Tibial artery (tissue), 4 donors: Measurements from ENCODE around the gene RAB40C.

Source experiments
- DNase-seq, 2 donors: peaks; one replicate each; pipeline ENCODE4 v3.0.0-alpha.2; 2019
- H3K27ac ChIP-seq, 2 donors: fragments of 200-600 bp; sonication (generic) in 1 of 2; 1 replicate in 1 of 2; 2 replicates in 1 of 2; pipeline ENCODE4 v1.5.1; 2018 to 2019; ENCODE audit warnings: mild to moderate bottlenecking in 1 of 2
- H3K27me3 ChIP-seq, 2 donors: fragments of 200-600 bp; sonication (generic) in 1 of 2; one replicate each; pipeline versions ENCODE4 v1.5.1 to v1.6.0; 2016 to 2019
- H3K36me3 ChIP-seq, 3 donors: fragments of 200-600 bp; sonication (generic) in 2 of 3; one replicate each; pipeline ENCODE4 v1.5.1; 2016 to 2019; ENCODE audit warnings: mild to moderate bottlenecking in 2 of 3
- H3K4me1 ChIP-seq, 4 donors: fragments of 200-600 bp; sonication (generic) in 2 of 4; 1 replicate in 3 of 4; 2 replicates in 1 of 4; pipeline ENCODE4 v1.5.1; 2016 to 2019
- H3K4me3 ChIP-seq, 2 donors: fragments of 200-600 bp; sonication (generic) in 1 of 2; 1 replicate in 1 of 2; 2 replicates in 1 of 2; pipeline ENCODE4 v1.5.1; 2018 to 2019; ENCODE audit warnings: mild to moderate bottlenecking in 2 of 2
- H3K9me3 ChIP-seq, 3 donors: fragments of 200-600 bp; sonication (generic) in 1 of 3; one replicate each; pipeline ENCODE4 v1.5.1; 2016 to 2019
- intact Hi-C: fragments of 100-400 bp; cut with DNase I; formaldehyde crosslinking; loops from one replicate; pipeline ENCODE4 v1.15.0; 2023; ENCODE audit warnings: low total_unique reads
- TF ChIP-seq, protein P1 (sequence below), 2 experiments: fragments of 200-600 bp in 1 of 2; fragments of 450-650 bp in 1 of 2; IDR thresholded peaks; one replicate each; pipeline ENCODE4 v1.5.1; 2017 to 2019; ENCODE audit warnings: antibody characterized with exemption in 2 of 2, mild to moderate bottlenecking in 1 of 2, moderate library complexity in 1 of 2

The RAB40C gene

DNA sequence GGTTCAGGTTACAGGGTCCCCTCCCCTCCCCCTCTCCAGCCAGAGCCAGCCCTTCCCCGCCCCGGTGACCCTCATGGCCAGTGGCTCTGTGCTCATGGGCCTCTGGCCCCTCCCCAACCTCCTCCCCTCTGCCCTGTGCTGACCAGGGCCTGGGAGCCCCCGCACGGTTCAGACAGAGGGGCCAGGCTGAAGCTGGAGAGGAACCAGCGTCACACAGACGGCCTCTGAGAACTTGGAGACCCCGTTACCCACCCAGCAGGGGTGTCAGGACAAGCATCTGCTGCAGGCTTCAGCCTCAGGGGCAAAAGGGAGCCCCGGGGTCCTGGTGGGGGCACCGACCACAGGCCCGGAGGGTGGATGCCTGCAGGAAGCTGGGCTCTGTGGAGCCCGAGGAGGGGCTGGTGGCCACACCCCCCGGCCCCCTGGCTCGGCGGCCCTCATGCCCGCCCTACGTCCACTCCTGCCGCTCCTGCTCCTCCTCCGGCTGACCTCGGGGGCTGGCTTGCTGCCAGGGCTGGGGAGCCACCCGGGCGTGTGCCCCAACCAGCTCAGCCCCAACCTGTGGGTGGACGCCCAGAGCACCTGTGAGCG lies 41.0 kb downstream of the RAB40C start, which contains the start of gene WFIKKN1:
TSS of gene WFIKKN1 (plus strand) at position 171 of the 591 bp plus-strand sequence. CDS start at position 440, 269 bp downstream.
- H3K4me1 ChIP-seq: peaks cover 0 to 34% (median 25%) of the 10 kb centered on the region in 4 donors
- DNase-seq: no peak
- TF ChIP-seq, protein P1, sequence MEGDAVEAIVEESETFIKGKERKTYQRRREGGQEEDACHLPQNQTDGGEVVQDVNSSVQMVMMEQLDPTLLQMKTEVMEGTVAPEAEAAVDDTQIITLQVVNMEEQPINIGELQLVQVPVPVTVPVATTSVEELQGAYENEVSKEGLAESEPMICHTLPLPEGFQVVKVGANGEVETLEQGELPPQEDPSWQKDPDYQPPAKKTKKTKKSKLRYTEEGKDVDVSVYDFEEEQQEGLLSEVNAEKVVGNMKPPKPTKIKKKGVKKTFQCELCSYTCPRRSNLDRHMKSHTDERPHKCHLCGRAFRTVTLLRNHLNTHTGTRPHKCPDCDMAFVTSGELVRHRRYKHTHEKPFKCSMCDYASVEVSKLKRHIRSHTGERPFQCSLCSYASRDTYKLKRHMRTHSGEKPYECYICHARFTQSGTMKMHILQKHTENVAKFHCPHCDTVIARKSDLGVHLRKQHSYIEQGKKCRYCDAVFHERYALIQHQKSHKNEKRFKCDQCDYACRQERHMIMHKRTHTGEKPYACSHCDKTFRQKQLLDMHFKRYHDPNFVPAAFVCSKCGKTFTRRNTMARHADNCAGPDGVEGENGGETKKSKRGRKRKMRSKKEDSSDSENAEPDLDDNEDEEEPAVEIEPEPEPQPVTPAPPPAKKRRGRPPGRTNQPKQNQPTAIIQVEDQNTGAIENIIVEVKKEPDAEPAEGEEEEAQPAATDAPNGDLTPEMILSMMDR (IDR thresholded peaks at IDR 0.05): no peak
- intact Hi-C loops: loop anchor here (10.0 kb wide), 1 partner anchor 46 kb away; no protein-coding TSS in a partner anchor
- peaks cover 14 to 67% (median 46%) of the 10 kb centered on the region in 3 donors for H3K36me3 ChIP-seq
- no peak within 1 kb of the TSS for H3K4me3 ChIP-seq
- peaks cover 0 to 7% of the 10 kb centered on the region in 2 donors for H3K27me3 ChIP-seq
- no peak within 1 kb of the TSS for H3K27ac ChIP-seq
- no peaks in the 10 kb centered on the region for H3K9me3 ChIP-seq

DNA sequence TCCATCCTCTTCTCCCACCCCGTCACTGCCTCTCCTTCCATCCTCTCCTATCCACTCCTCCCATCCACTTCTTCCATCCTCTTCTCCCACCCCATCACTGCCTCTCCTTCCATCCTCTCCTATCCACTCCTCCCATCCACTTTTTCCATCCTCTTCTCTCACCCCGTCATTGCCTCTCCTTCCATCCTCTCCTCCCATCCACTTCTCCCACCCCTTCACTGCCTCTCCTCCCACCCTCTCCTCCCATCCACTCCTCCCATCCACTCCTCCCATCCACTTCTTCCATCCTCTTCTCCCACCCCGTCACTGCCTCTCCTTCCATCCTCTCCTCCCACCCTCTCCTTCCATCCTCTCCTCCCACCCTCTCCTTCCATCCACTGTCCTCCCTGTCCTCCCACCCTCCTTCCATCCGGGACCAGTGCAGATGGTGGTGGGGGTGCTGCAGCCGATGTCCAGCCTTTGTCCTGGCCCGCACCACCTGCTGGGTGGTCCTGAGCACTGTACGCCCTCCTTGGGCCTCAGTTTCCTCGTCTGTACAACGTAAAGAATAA lies 42.0 kb downstream of the RAB40C start:
- peaks cover 7 to 57% (median 36%) of the 10 kb centered on the region in 3 donors for H3K36me3 ChIP-seq
- no peaks in the 10 kb centered on the region for H3K9me3 ChIP-seq
- H3K27ac ChIP-seq: no peak overlapping the region
- peaks cover 0 to 34% (median 25%) of the 10 kb centered on the region in 4 donors for H3K4me1 ChIP-seq
- no peak for DNase-seq
- no peak overlapping the region for H3K4me3 ChIP-seq
- TF ChIP-seq, protein P1 (IDR thresholded peaks at IDR 0.05): no peak
- intact Hi-C loops: loop anchor here (10.0 kb wide), 1 partner anchor 47 kb away; no protein-coding TSS in a partner anchor
- H3K27me3 ChIP-seq: peaks cover 0 to 7% of the 10 kb centered on the region in 2 donors

DNA sequence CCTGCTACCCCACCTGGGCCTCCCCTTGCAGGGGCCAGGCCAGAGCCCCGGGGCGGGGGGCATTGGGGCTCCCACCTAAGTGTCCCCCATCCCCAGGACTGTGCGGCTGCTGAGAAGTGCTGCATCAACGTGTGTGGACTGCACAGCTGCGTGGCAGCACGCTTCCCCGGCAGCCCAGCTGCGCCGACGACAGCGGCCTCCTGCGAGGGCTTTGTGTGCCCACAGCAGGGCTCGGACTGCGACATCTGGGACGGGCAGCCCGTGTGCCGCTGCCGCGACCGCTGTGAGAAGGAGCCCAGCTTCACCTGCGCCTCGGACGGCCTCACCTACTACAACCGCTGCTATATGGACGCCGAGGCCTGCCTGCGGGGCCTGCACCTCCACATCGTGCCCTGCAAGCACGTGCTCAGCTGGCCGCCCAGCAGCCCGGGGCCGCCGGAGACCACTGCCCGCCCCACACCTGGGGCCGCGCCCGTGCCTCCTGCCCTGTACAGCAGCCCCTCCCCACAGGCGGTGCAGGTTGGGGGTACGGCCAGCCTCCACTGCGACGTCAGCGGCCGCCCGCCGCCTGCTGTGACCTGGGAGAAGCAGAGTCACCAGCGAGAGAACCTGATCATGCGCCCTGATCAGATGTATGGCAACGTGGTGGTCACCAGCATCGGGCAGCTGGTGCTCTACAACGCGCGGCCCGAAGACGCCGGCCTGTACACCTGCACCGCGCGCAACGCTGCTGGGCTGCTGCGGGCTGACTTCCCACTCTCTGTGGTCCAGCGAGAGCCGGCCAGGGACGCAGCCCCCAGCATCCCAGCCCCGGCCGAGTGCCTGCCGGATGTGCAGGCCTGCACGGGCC lies 42.8 kb downstream of the RAB40C start:
- peaks cover under 1 to 49% (median 28%) of the 10 kb centered on the region in 3 donors for H3K36me3 ChIP-seq
- H3K27ac ChIP-seq: no peak overlapping the region
- TF ChIP-seq, protein P1 (IDR thresholded peaks at IDR 0.05): no peak
- H3K4me1 ChIP-seq: peaks cover 0 to 41% (median 30%) of the 10 kb centered on the region in 4 donors
- no peak overlapping the region for H3K4me3 ChIP-seq
- H3K27me3 ChIP-seq: peaks cover 0 to 7% of the 10 kb centered on the region in 2 donors
- no peaks in the 10 kb centered on the region for H3K9me3 ChIP-seq
- no peak for DNase-seq
- intact Hi-C loops: loop anchor here (10.0 kb wide), 1 partner anchor 48 kb away; no protein-coding TSS in a partner anchor

DNA sequence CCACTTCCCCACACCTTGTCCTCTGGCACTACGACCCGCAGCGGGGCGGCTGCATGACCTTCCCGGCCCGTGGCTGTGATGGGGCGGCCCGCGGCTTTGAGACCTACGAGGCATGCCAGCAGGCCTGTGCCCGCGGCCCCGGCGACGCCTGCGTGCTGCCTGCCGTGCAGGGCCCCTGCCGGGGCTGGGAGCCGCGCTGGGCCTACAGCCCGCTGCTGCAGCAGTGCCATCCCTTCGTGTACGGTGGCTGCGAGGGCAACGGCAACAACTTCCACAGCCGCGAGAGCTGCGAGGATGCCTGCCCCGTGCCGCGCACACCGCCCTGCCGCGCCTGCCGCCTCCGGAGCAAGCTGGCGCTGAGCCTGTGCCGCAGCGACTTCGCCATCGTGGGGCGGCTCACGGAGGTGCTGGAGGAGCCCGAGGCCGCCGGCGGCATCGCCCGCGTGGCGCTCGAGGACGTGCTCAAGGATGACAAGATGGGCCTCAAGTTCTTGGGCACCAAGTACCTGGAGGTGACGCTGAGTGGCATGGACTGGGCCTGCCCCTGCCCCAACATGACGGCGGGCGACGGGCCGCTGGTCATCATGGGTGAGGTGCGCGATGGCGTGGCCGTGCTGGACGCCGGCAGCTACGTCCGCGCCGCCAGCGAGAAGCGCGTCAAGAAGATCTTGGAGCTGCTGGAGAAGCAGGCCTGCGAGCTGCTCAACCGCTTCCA lies 43.6 kb downstream of the RAB40C start:
- intact Hi-C loops: loop anchor here (10.0 kb wide), 1 partner anchor 49 kb away; no protein-coding TSS in a partner anchor
- peaks cover 0 to 41% (median 20%) of the 10 kb centered on the region in 3 donors for H3K36me3 ChIP-seq
- H3K4me1 ChIP-seq: peaks cover 0 to 45% (median 31%) of the 10 kb centered on the region in 4 donors
- H3K4me3 ChIP-seq: no peak overlapping the region
- H3K27ac ChIP-seq: no peak overlapping the region
- no peak for DNase-seq
- H3K27me3 ChIP-seq: peaks cover 0 to 7% of the 10 kb centered on the region in 2 donors
- TF ChIP-seq, protein P1 (IDR thresholded peaks at IDR 0.05): no peak
- H3K9me3 ChIP-seq: no peaks in the 10 kb centered on the region
